SK-N-SH (cell line): ENCODE measurements around the gene RPL3. TPM values are rescaled to one million over a fixed set of nuclear protein-coding genes. Genes with fewer than 3 reads are reported as not detected.

ENCODE experiments used
- CTCF ChIA-PET: fragments of 300-600, 350-600 bp; formaldehyde crosslinking; extraction: SDS; loops from one replicate; lab custom pipeline; 2021; lab: Yijun Ruan, JAX
- POLR2A ChIA-PET: fragments of 350-600 bp; sonication (Branson Sonifier 250); formaldehyde crosslinking; extraction: SDS; loops from one replicate; lab custom pipeline; 2020; ENCODE audit warnings: antibody characterized with exemption, inconsistent platforms; lab: Yijun Ruan, JAX
- DNase-seq: peaks from one replicate; pipeline ENCODE4 v3.0.0; 2012
- H2AFZ ChIP-seq: fragments of 200-600 bp; sonication (generic); 2 replicates; pipeline ENCODE4 v1.8.1; 2016; ENCODE audit warnings: antibody characterized with exemption, mild to moderate bottlenecking, low read depth
- H3F3A ChIP-seq: fragments of 200-600 bp; sonication (generic); replicated peaks from 2 replicates; pipeline ENCODE3; 2016; ENCODE audit warnings: antibody characterized with exemption, mild to moderate bottlenecking; ENCODE audit not compliant: insufficient read depth
- H3K27ac ChIP-seq, 2 experiments: fragments of 200-500 bp in 1 of 2; fragments of 200-600 bp in 1 of 2; sonication (Bioruptor generic) in 1 of 2; sonication (generic), shearing (Covaris generic) in 1 of 2; 2 replicates each; pipeline versions ENCODE4 v1.5.1 to v1.6.1; 2014 to 2016; ENCODE audit warnings: low read depth in 2 of 2, inconsistent platforms in 1 of 2, low read length in 1 of 2, mild to moderate bottlenecking in 1 of 2, mixed read lengths in 1 of 2
- H3K27me3 ChIP-seq: fragments of 200-600 bp; sonication (generic), shearing (Covaris generic); 2 replicates; pipeline ENCODE4 v1.6.1; 2016; ENCODE audit warnings: mixed run types; ENCODE audit not compliant: insufficient read depth
- H3K36me3 ChIP-seq, 2 experiments: fragments of 200-500 bp in 1 of 2; fragments of 200-600 bp in 1 of 2; sonication (Bioruptor generic) in 1 of 2; sonication (generic) in 1 of 2; replicated peaks in 1 of 2; 2 replicates each; pipeline versions ENCODE3 to v1.5.1; 2014 to 2016; ENCODE audit warnings: low read length in 1 of 2, mild to moderate bottlenecking in 1 of 2; ENCODE audit not compliant: insufficient read depth in 2 of 2, control insufficient read depth in 1 of 2
- H3K4me1 ChIP-seq, 2 experiments: fragments of 200-500 bp in 1 of 2; fragments of 200-600 bp in 1 of 2; sonication (Bioruptor generic) in 1 of 2; sonication (generic), shearing (Covaris generic) in 1 of 2; 2 replicates each; pipeline versions ENCODE4 v1.5.1 to v1.6.1; 2014 to 2016; ENCODE audit warnings: low read depth in 1 of 2, low read length in 1 of 2, mixed run types in 1 of 2; ENCODE audit not compliant: insufficient read depth in 2 of 2, control insufficient read depth in 1 of 2
- H3K4me2 ChIP-seq: fragments of 200-600 bp; sonication (generic), shearing (Covaris generic); 2 replicates; pipeline ENCODE4 v1.6.1; 2017; ENCODE audit warnings: mixed run types
- H3K4me3 ChIP-seq, 2 experiments: fragments of 200-500 bp in 1 of 2; fragments of 200-600 bp in 1 of 2; sonication (Bioruptor generic) in 1 of 2; sonication (generic), shearing (Covaris generic) in 1 of 2; 2 replicates each; pipeline versions ENCODE4 v1.5.1 to v1.8.1; 2014 to 2016; ENCODE audit warnings: low read depth in 2 of 2, inconsistent platforms in 1 of 2, low read length in 1 of 2, mild to moderate bottlenecking in 1 of 2, mixed read lengths in 1 of 2, moderate library complexity in 1 of 2
- H3K79me2 ChIP-seq: fragments of 200-600 bp; sonication (generic); 2 replicates; pipeline ENCODE4 v1.8.1; 2017; ENCODE audit warnings: mild to moderate bottlenecking; ENCODE audit not compliant: insufficient read depth
- H3K9ac ChIP-seq: fragments of 200-600 bp; sonication (generic); 2 replicates; pipeline ENCODE4 v1.6.1; 2017; ENCODE audit warnings: mixed run types
- H3K9me2 ChIP-seq: fragments of 200-600 bp; sonication (generic); 2 replicates; pipeline ENCODE4 v1.6.1; 2017; ENCODE audit warnings: mixed run types
- H3K9me3 ChIP-seq: fragments of 200-600 bp; sonication (generic); 2 replicates; pipeline ENCODE4 v1.6.1; 2017; ENCODE audit warnings: mixed run types, mild to moderate bottlenecking, moderate library complexity
- H4K20me1 ChIP-seq: fragments of 200-600 bp; sonication (generic); 2 replicates; pipeline ENCODE4 v1.6.1; 2017; ENCODE audit warnings: mild to moderate bottlenecking, mixed run types; ENCODE audit not compliant: insufficient read depth
- ELF1 ChIP-seq: IDR thresholded peaks from 2 replicates; pipeline ENCODE4 v1.4.0; 2012
- EP300 ChIP-seq, 2 experiments: IDR thresholded peaks; 2 replicates each; pipeline versions ENCODE4 v1.4.0 to v1.6.1; 2012; ENCODE audit warnings: borderline replicate concordance in 1 of 2, low read depth in 1 of 2, low read length in 1 of 2
- GATA2 ChIP-seq: sonication (generic); formaldehyde crosslinking; IDR thresholded peaks from 2 replicates; pipeline ENCODE4 v1.5.0; 2020; ENCODE audit warnings: mild to moderate bottlenecking, missing genetic modification reagents
- TAF1 ChIP-seq: IDR thresholded peaks from 2 replicates; pipeline ENCODE4 v1.6.1; 2012; ENCODE audit warnings: low read depth, mild to moderate bottlenecking, low read length, moderate library complexity, borderline replicate concordance
- WGBS: methylation state at CpG from one replicate; pipeline ENCODE4 v1.1.6; 2017; ENCODE audit warnings: low lambda C conversion rate; 5-methylcytosine and 5-hydroxymethylcytosine counted together
- polyA plus RNA-seq, 3 experiments: library from polyadenylated mRNA; depleted of rRNA; stranded (reverse); fragments of >200 nt; gene quantifications; 2 replicates each; pipeline ENCODE4 v1.2.3, GENCODE V29; 2012
- TF ChIP-seq, protein P1 (sequence below): IDR thresholded peaks from 2 replicates; pipeline ENCODE4 v1.6.1; 2012; ENCODE audit warnings: mild to moderate bottlenecking, low read depth, low read length, moderate library complexity
- TF ChIP-seq, protein P2 (sequence below): IDR thresholded peaks from 2 replicates; pipeline ENCODE4 v1.4.0; 2012; ENCODE audit warnings: low read depth, borderline replicate concordance
- TF ChIP-seq, protein P3 (sequence below): fragments of 200-600 bp; sonication (generic); IDR thresholded peaks from 2 replicates; pipeline ENCODE4 v1.6.1; 2017; ENCODE audit warnings: antibody characterized with exemption, mild to moderate bottlenecking, moderate library complexity

The RPL3 gene
- polyA plus RNA-seq, 1 of the 3 experiments (the other 2 are of a cell fraction), result 4,976 TPM

DNA sequence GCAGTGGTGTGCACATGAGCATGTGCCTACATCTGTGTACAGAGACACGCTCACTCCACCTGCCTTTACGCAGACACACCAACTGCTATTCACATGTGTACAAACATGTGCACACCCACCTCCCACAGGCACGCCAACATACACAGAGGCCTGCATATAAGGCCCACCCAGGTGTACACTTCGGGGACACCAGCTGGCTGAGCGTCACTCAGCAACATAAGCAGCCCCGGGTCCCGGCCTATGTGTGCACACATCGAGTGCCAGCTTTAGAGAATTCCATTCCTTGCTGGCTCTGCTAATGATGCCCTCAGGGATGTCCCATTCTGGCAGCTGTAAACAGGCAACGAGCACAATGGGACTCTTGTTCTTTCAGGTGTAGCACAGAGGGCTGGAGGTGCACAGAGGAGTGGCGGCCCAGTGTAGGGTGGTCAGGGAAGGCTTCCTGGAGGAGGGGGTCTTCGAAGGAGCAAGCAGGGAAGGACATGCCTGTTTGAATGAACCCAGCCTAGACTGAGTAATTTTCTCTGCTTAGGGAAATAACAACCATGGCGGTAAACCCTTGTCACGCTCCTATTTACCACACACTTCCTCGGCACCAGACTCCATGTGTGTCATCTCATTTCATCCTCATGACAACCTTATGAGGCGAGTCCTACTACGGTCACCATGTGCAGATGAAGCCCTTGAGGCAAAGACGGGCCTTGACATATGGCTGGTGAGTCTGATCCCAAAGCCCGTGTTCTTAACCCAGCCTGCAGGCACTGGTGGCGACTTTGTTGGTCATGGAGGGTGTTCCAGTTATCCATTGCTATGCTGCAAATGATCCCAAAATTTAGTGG is 35.1 kb downstream of the RPL3 start:
- Histone ChIP-seq H3K79me2 (no peaks in the 10 kb centered on the region), H3K27ac (no peak overlapping the region), H3F3A (no peaks in the 10 kb centered on the region), H3K4me2 (no peak overlapping the region), H4K20me1 (no peaks in the 10 kb centered on the region), H3K9me3 (no peaks in the 10 kb centered on the region), H3K9me2 (no peaks in the 10 kb centered on the region), H3K4me3 (no peak overlapping the region), H3K9ac (no peak overlapping the region), H3K4me1 (peaks cover 0 to 7% of the 10 kb centered on the region in 2 experiments; a peak in 1 of 4 replicates), H3K27me3 (no peaks in the 10 kb centered on the region), H2AFZ (no peak overlapping the region), H3K36me3 (no peaks in the 10 kb centered on the region)
- WGBS, result 93% methylated on average over 10 of the region's 19 CpGs
- DNase-seq, result no peak
- TF ChIP-seq, protein P1, sequence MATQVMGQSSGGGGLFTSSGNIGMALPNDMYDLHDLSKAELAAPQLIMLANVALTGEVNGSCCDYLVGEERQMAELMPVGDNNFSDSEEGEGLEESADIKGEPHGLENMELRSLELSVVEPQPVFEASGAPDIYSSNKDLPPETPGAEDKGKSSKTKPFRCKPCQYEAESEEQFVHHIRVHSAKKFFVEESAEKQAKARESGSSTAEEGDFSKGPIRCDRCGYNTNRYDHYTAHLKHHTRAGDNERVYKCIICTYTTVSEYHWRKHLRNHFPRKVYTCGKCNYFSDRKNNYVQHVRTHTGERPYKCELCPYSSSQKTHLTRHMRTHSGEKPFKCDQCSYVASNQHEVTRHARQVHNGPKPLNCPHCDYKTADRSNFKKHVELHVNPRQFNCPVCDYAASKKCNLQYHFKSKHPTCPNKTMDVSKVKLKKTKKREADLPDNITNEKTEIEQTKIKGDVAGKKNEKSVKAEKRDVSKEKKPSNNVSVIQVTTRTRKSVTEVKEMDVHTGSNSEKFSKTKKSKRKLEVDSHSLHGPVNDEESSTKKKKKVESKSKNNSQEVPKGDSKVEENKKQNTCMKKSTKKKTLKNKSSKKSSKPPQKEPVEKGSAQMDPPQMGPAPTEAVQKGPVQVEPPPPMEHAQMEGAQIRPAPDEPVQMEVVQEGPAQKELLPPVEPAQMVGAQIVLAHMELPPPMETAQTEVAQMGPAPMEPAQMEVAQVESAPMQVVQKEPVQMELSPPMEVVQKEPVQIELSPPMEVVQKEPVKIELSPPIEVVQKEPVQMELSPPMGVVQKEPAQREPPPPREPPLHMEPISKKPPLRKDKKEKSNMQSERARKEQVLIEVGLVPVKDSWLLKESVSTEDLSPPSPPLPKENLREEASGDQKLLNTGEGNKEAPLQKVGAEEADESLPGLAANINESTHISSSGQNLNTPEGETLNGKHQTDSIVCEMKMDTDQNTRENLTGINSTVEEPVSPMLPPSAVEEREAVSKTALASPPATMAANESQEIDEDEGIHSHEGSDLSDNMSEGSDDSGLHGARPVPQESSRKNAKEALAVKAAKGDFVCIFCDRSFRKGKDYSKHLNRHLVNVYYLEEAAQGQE, result no peak
- TF ChIP-seq ELF1 (no peak), GATA2 (no peak), TAF1 (no peak), EP300 (IDR thresholded peaks at IDR 0.05; ENCODE audit: borderline replicate concordance in 1 of 2, low read depth in 1 of 2, low read length in 1 of 2) (no peak)
- TF ChIP-seq, protein P2, sequence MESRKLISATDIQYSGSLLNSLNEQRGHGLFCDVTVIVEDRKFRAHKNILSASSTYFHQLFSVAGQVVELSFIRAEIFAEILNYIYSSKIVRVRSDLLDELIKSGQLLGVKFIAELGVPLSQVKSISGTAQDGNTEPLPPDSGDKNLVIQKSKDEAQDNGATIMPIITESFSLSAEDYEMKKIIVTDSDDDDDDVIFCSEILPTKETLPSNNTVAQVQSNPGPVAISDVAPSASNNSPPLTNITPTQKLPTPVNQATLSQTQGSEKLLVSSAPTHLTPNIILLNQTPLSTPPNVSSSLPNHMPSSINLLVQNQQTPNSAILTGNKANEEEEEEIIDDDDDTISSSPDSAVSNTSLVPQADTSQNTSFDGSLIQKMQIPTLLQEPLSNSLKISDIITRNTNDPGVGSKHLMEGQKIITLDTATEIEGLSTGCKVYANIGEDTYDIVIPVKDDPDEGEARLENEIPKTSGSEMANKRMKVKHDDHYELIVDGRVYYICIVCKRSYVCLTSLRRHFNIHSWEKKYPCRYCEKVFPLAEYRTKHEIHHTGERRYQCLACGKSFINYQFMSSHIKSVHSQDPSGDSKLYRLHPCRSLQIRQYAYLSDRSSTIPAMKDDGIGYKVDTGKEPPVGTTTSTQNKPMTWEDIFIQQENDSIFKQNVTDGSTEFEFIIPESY, result no peak
- TF ChIP-seq, protein P3, sequence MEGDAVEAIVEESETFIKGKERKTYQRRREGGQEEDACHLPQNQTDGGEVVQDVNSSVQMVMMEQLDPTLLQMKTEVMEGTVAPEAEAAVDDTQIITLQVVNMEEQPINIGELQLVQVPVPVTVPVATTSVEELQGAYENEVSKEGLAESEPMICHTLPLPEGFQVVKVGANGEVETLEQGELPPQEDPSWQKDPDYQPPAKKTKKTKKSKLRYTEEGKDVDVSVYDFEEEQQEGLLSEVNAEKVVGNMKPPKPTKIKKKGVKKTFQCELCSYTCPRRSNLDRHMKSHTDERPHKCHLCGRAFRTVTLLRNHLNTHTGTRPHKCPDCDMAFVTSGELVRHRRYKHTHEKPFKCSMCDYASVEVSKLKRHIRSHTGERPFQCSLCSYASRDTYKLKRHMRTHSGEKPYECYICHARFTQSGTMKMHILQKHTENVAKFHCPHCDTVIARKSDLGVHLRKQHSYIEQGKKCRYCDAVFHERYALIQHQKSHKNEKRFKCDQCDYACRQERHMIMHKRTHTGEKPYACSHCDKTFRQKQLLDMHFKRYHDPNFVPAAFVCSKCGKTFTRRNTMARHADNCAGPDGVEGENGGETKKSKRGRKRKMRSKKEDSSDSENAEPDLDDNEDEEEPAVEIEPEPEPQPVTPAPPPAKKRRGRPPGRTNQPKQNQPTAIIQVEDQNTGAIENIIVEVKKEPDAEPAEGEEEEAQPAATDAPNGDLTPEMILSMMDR, result no peak
- ChIA-PET CTCF (interaction anchor here (0.6 to 0.7 kb wide), 2 partner anchors 33 to 125 kb away, joined by 3 read pairs; no protein-coding TSS in a partner anchor), POLR2A (interaction anchor here (0.6 kb wide), 1 partner anchor 20 kb away, joined by 3 read pairs; no protein-coding TSS in a partner anchor)
